NB4 (cell line): ENCODE measurements around the gene SAMD4A.

Experiments used
- DNase-seq: peaks from one replicate; pipeline ENCODE4 v3.0.0; 2010; ENCODE audit warnings: low read depth
- H3K4me3 ChIP-seq: one replicate; pipeline ENCODE4 v1.5.1; 2011; ENCODE audit warnings: mild to moderate bottlenecking, low read depth, low read length, moderate library complexity
- CTCF ChIP-seq: IDR thresholded peaks from one replicate; pipeline ENCODE4 v1.5.1; 2012; ENCODE audit warnings: low read depth, low read length
- MAX ChIP-seq: IDR thresholded peaks from 2 replicates; pipeline ENCODE4 v1.6.1; 2011; ENCODE audit warnings: low read depth, low read length
- MYC ChIP-seq: IDR thresholded peaks from 2 replicates; pipeline ENCODE4 v1.6.1; 2011; ENCODE audit warnings: low read depth, low read length
- POLR2A ChIP-seq: IDR thresholded peaks from 2 replicates; pipeline ENCODE4 v1.6.1; 2011; ENCODE audit warnings: mild to moderate bottlenecking; ENCODE audit not compliant: insufficient read length; ENCODE audit errors: extremely low read depth

SAMD4A gene

GRCh38 chr14:54768501-54769129 lies 201.7 kb downstream of the SAMD4A start:
- TF ChIP-seq MAX (no peak), CTCF (no peak), POLR2A (no peak), MYC (no peak)
- H3K4me3 ChIP-seq: no peak overlapping the region
- no peak for DNase-seq

DNA sequence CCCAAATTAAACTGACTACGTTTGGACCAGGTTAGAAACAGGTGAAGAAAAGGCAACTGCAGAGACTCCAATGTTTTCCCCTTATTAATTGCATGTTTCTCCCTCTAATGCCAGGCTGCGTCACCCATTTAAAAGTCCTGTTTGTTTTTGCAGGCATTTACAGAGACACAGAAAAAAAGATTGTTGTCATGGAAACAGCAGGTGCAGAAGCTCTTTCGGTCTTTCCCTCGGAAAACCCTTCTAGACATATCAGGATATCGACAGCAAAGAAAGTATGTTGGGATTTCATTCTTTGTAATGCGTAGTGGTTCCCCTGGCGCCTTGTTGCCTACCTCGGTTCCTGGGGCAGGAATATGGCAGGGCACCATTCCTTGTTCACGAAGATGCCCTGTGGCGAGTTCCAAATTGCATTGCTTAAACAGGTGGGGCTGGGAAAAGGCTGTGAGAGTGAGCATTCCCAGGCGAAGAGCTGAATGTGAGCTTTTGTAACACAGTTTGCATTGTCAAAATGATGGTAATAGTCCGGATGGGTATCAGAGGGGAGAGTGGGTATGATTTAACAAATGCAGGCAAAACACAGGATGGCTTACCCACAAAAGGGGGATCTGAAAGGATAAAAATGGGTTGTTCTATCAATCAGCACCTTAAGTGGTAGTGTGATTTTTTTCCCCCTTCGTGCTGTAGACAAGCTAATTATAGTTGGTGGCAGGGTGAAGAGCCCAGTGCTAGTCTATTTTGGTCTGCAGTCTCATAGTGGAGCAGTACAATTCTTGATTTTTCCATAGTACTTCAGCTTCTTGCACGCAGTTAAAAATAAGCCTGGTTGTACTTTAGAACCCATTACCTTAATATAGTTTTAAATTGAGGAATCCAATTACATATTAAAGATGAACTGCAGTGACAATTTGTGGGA lies 203.3 kb downstream of the SAMD4A start:
- TF ChIP-seq MAX (no peak), MYC (no peak), CTCF (no peak), POLR2A (no peak)
- H3K4me3 ChIP-seq: no peak overlapping the region
- no peak for DNase-seq

GRCh38 chr14:54771411-54772027 lies 204.6 kb downstream of the SAMD4A start:
- no peak overlapping the region for H3K4me3 ChIP-seq
- TF ChIP-seq MAX (no peak), MYC (no peak), CTCF (no peak), POLR2A (no peak)
- no peak for DNase-seq

GRCh38 chr14:54772451-54772881 lies 205.5 kb downstream of the SAMD4A start:
- TF ChIP-seq POLR2A: no peak
- TF ChIP-seq MAX: no peak
- TF ChIP-seq MYC: no peak
- TF ChIP-seq CTCF: no peak
- H3K4me3 ChIP-seq: no peak overlapping the region
- DNase-seq: no peak

GRCh38 chr14:54773171-54774006 lies 206.5 kb downstream of the SAMD4A start:
- H3K4me3 ChIP-seq: no peak overlapping the region
- TF ChIP-seq POLR2A: no peak
- peak; percentile 24 for TF ChIP-seq CTCF

More at GRCh38 chr14:54773171-54774006, 206.5 kb downstream of the SAMD4A start:
- peak; percentile 83 for DNase-seq
